ENCODE results near the gene CHST4. TPM values are rescaled to one million over a fixed set of nuclear protein-coding genes. Genes with fewer than 3 reads are reported as not detected.

The CHST4 gene
- total RNA-seq, 1 donor from 2014 or later, result not detected

DNA sequence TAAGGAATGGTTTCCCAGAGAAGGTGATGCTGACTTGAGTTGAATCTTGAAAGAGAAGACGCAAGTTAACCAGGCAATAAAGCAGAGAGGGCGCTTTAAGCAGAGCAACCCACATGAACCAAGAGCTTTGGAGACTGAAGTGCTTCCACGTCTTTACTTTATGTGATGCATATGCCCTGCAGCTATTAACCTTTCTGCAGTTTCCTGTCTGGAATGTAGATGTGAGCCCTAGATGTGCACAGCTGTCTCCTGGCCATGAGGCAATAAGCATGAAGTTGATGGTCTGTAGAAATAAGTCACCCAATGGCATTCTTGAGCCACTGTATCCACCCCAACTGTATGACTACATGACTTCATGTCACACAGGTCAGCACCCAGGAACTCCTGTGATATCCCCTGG lies 5.7 kb upstream of the CHST4 start:
- peaks cover 40% of the 10 kb centered on the region for H3K27me3 Mint-ChIP-seq (ENCODE audit: low read depth)

DNA sequence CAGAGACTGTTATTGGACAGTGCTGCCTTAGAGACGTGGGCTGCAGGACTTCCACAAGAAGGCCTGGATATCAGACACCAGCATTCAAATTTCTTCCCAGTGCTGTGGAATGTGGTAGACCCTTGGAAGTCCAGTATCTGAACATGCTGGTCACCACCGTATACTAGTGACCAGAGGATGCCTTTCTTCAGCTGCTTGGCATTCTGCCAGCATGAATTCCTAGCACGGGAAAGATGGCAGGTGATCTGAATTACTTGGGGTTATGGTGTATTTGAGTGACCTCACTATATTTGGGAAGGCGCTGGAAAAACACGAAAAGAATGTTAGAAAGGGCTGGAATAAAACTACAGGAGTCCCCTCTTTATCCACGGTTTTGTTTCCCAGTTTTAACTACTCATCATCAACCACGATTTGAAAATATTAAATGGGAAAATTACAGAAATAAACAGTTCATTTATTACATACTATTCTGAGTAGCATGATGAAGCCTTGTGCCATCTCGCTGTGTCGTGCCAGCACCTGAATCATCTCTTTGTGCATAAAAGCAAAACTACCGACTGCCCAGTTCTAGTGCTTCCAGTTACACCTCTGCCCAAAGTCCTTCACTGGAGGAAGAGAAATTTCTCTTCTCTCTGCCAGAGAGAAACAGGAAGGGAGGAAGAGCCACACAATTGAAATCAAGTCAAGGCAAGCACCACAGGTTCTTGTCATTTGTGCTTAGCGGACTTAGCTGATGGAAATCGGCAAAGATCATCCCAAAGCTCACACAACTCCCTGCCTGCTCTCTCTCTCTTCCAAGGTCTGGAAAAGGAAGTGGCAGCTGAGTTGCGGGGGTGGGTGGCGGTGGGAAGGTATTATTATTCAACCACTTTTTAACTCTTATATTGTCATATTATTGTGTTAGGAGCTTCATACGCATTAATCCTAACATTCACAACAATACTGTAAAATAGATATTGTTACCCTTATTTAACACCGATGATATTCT lies 1.4 kb upstream of the CHST4 start:
- Mint-ChIP-seq H3K9me3 (ENCODE audit: low read depth) (no peaks in the 10 kb centered on the region), H3K27ac (ENCODE audit: unreplicated experiment) (no peak overlapping the region), H3K36me3 (ENCODE audit: low read depth) (no peaks in the 10 kb centered on the region), H3K27me3 (ENCODE audit: low read depth) (peaks cover 54% of the 10 kb centered on the region), H3K4me1 (ENCODE audit: low read depth) (peaks cover 12% of the 10 kb centered on the region), H3K4me3 (ENCODE audit: unreplicated experiment) (no peak overlapping the region)
- TF ChIP-seq, protein P1, sequence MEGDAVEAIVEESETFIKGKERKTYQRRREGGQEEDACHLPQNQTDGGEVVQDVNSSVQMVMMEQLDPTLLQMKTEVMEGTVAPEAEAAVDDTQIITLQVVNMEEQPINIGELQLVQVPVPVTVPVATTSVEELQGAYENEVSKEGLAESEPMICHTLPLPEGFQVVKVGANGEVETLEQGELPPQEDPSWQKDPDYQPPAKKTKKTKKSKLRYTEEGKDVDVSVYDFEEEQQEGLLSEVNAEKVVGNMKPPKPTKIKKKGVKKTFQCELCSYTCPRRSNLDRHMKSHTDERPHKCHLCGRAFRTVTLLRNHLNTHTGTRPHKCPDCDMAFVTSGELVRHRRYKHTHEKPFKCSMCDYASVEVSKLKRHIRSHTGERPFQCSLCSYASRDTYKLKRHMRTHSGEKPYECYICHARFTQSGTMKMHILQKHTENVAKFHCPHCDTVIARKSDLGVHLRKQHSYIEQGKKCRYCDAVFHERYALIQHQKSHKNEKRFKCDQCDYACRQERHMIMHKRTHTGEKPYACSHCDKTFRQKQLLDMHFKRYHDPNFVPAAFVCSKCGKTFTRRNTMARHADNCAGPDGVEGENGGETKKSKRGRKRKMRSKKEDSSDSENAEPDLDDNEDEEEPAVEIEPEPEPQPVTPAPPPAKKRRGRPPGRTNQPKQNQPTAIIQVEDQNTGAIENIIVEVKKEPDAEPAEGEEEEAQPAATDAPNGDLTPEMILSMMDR (IDR thresholded peaks at IDR 0.05), result no peak
- no peak for DNase-seq (ENCODE audit: low spot score)

More for the DNA sequence above, 5.7 kb upstream of the CHST4 start:
- Mint-ChIP-seq H3K4me1 (ENCODE audit: low read depth) (peaks cover 2% of the 10 kb centered on the region), H3K36me3 (ENCODE audit: low read depth) (no peaks in the 10 kb centered on the region), H3K27ac (ENCODE audit: unreplicated experiment) (no peak overlapping the region), H3K9me3 (ENCODE audit: low read depth) (no peaks in the 10 kb centered on the region), H3K4me3 (ENCODE audit: unreplicated experiment) (no peak overlapping the region)
- TF ChIP-seq, protein P1 (IDR thresholded peaks at IDR 0.05), result no peak
- DNase-seq (ENCODE audit: low spot score), result no peak

DNA sequence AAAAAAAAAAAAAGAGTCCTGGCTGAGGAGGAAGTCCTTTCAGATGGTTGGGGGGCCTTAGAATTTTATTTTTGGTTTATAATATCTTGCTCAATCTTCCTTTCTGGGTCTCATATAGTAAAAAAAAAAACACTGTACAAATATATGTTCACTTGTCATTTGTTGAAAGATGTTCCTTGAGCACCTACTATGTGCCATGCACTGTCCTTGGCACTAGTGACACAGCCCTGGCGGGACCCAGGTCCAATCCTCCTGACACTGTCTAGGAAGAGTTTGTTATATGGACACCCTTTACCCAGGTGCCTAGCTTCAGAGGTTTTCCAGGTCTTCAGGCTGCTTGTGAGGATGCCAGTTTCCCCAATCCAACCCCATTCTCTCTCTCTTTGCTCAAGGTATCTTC lies 2.0 kb downstream of the CHST4 start:
- Mint-ChIP-seq H3K27ac (ENCODE audit: unreplicated experiment) (no peak overlapping the region), H3K36me3 (ENCODE audit: low read depth) (no peaks in the 10 kb centered on the region), H3K4me1 (ENCODE audit: low read depth) (peaks cover 12% of the 10 kb centered on the region), H3K27me3 (ENCODE audit: low read depth) (peaks cover 33% of the 10 kb centered on the region), H3K9me3 (ENCODE audit: low read depth) (no peaks in the 10 kb centered on the region), H3K4me3 (ENCODE audit: unreplicated experiment) (no peak overlapping the region)
- DNase-seq (ENCODE audit: low spot score), result no peak
- TF ChIP-seq, protein P1 (IDR thresholded peaks at IDR 0.05), result no peak

DNA sequence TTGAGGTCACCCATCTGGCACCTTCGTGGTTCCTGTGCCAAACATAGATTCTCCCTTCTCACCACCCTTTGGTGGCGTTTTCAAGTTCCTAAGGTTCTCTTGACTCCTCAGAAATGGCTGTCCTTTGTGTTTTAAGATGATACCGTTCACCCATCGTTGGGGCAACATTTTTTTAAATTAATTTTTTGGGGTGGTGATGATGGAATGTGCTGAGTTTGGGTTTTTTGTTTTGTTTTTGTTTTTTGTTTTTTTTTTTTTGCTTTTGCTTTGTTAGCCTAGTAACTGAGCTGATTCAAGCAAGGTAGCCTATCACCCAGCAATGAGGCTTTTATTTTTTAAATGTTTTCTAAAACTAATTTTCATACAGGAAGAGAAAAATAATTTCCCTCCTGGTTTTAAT lies 2.6 kb downstream of the CHST4 start:
- H3K36me3 Mint-ChIP-seq (ENCODE audit: low read depth), result no peaks in the 10 kb centered on the region
- no peak for DNase-seq (ENCODE audit: low spot score)
- H3K27ac Mint-ChIP-seq (ENCODE audit: unreplicated experiment), result no peak overlapping the region
- TF ChIP-seq, protein P1 (IDR thresholded peaks at IDR 0.05), result no peak
- H3K9me3 Mint-ChIP-seq (ENCODE audit: low read depth), result no peaks in the 10 kb centered on the region
- no peak overlapping the region for H3K4me3 Mint-ChIP-seq (ENCODE audit: unreplicated experiment)
- H3K4me1 Mint-ChIP-seq (ENCODE audit: low read depth), result peaks cover 12% of the 10 kb centered on the region
- H3K27me3 Mint-ChIP-seq (ENCODE audit: low read depth), result peaks cover 27% of the 10 kb centered on the region

DNA sequence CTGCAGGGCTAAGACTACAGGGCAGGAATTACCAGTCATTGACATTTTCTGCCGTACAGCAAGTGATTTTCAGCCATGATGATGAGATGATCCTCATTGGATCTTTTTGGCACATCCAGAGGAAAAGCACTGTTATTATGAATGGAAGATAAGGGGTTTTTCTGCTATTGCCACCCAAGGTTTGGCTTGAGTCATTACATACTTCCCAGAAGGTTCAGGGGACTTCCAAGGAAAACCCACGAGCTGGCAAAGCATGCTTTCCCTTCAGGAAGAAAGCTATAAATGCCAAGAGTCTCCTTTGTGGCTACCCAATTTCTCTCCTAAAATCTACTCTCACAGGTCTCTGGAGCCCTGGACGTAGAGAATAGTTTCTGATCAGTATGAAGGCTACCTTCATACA lies 6.1 kb downstream of the CHST4 start:
- Mint-ChIP-seq H3K36me3 (ENCODE audit: low read depth) (no peaks in the 10 kb centered on the region), H3K9me3 (ENCODE audit: low read depth) (no peaks in the 10 kb centered on the region), H3K4me1 (ENCODE audit: low read depth) (no peaks in the 10 kb centered on the region), H3K27me3 (ENCODE audit: low read depth) (peaks cover 6% of the 10 kb centered on the region), H3K27ac (ENCODE audit: unreplicated experiment) (no peak overlapping the region), H3K4me3 (ENCODE audit: unreplicated experiment) (no peak overlapping the region)
- TF ChIP-seq, protein P1 (IDR thresholded peaks at IDR 0.05), result no peak
- no peak for DNase-seq (ENCODE audit: low spot score)
